ENCODE measurements around the gene SAC3D1.

DNA sequence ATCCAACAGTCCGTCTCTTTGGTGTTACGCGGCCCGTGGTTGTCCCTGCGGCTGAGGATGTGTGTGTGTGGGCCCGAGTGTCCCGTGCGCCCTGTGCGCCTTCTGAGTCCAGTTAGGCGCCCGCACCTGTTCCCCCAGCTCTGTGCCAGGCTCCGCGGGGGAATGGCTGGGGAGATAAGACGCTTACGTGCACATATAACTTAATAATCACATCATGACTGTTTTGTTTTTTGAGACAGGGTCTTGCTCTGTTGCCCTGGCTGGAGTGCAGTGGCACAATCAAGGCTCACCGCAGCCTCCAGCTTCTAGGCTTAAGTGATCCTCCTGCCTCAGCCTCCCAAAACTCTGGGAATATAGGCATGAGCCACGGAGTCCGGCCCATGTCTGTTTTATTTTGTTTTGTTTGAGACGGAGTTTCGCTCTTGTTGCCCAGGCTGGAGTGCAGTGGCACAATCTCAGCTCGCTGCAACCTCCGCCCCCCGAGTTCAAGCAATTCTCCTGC is 26.2 kb upstream of the SAC3D1 start:
- no peak for TF ChIP-seq POLR2A (IDR thresholded peaks at IDR 0.05)
- TF ChIP-seq, protein P1, sequence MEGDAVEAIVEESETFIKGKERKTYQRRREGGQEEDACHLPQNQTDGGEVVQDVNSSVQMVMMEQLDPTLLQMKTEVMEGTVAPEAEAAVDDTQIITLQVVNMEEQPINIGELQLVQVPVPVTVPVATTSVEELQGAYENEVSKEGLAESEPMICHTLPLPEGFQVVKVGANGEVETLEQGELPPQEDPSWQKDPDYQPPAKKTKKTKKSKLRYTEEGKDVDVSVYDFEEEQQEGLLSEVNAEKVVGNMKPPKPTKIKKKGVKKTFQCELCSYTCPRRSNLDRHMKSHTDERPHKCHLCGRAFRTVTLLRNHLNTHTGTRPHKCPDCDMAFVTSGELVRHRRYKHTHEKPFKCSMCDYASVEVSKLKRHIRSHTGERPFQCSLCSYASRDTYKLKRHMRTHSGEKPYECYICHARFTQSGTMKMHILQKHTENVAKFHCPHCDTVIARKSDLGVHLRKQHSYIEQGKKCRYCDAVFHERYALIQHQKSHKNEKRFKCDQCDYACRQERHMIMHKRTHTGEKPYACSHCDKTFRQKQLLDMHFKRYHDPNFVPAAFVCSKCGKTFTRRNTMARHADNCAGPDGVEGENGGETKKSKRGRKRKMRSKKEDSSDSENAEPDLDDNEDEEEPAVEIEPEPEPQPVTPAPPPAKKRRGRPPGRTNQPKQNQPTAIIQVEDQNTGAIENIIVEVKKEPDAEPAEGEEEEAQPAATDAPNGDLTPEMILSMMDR (IDR thresholded peaks at IDR 0.05), result no peak

Data from right lobe of liver (tissue), 4 donors.